H1 (cell line): ENCODE measurements around the gene CARM1. TPM values are rescaled to one million over a fixed set of nuclear protein-coding genes. Genes with fewer than 3 reads are reported as not detected.

ENCODE experiments used
- CHD2 ChIP-seq: IDR thresholded peaks from 2 replicates; pipeline ENCODE4 v1.6.1; 2012; ENCODE audit warnings: low read length, improper control_type of control experiment
- HDAC6 ChIP-seq: IDR thresholded peaks from one replicate; pipeline ENCODE4 v1.7.1; 2012; ENCODE audit warnings: low read depth, mild to moderate bottlenecking, inconsistent platforms, low read length, moderate library complexity
- KDM4A ChIP-seq: IDR thresholded peaks from one replicate; pipeline ENCODE4 v1.7.1; 2012; ENCODE audit warnings: low read depth, mild to moderate bottlenecking, moderate library complexity, low read length, inconsistent platforms; ENCODE audit not compliant: severe bottlenecking
- RXRA ChIP-seq: IDR thresholded peaks from 2 replicates; pipeline ENCODE4 v1.6.1; 2011; ENCODE audit warnings: low read depth, mild to moderate bottlenecking, low read length, moderate library complexity; ENCODE audit not compliant: insufficient read depth
- SIX5 ChIP-seq: IDR thresholded peaks from 2 replicates; pipeline ENCODE4 v1.6.1; 2011; ENCODE audit warnings: mild to moderate bottlenecking, low read depth, low read length
- polyA plus RNA-seq, 7 experiments: library from polyadenylated mRNA; depleted of rRNA in 3 of 7; stranded (reverse) in 5 of 7; unstranded in 2 of 7; fragments of >200 nt in 5 of 7; fragments of 200-250 nt in 2 of 7; gene quantifications; 1 replicate in 5 of 7; 2 replicates in 1 of 7; 4 replicates in 1 of 7; pipeline versions ENCODE4 v1.2.1 to v1.2.3, GENCODE V29; 2011 to 2013; ENCODE audit warnings: missing spikeins in 2 of 7, mixed read lengths in 2 of 7
- total RNA-seq: library from RNA; stranded (reverse); fragmentation: NEBNext Ultra II Directional; extraction: Animal tissue kit (Norgen Biotek cat#: 25700); gene quantifications from 2 replicates; pipeline ENCODE4 v1.2.1, GENCODE V29; 2021
- TF ChIP-seq, protein P1 (sequence below): fragments of 300-600 bp; sonication (generic); IDR thresholded peaks from 2 replicates; pipeline ENCODE4 v1.7.1; 2012; ENCODE audit warnings: low read length, moderate library complexity, mild to moderate bottlenecking, inconsistent platforms; ENCODE audit not compliant: insufficient replicate concordance
- TF ChIP-seq, protein P2 (sequence below), 3 experiments: IDR thresholded peaks; 1 replicate in 2 of 3; 2 replicates in 1 of 3; pipeline versions ENCODE4 v1.5.1 to v1.6.1; 2011; ENCODE audit warnings: low read length in 3 of 3, mild to moderate bottlenecking in 3 of 3, inconsistent platforms in 2 of 3, low read depth in 1 of 3, moderate library complexity in 1 of 3; ENCODE audit not compliant: insufficient read depth in 1 of 3; ENCODE audit errors: control extremely low read depth in 1 of 3

CARM1 gene
- total and polyA plus RNA-seq, 2 of the 8 experiments (the other 6 are each of a cell fraction or from before 2014, with no cell fraction given), result 134 to 164 TPM

DNA sequence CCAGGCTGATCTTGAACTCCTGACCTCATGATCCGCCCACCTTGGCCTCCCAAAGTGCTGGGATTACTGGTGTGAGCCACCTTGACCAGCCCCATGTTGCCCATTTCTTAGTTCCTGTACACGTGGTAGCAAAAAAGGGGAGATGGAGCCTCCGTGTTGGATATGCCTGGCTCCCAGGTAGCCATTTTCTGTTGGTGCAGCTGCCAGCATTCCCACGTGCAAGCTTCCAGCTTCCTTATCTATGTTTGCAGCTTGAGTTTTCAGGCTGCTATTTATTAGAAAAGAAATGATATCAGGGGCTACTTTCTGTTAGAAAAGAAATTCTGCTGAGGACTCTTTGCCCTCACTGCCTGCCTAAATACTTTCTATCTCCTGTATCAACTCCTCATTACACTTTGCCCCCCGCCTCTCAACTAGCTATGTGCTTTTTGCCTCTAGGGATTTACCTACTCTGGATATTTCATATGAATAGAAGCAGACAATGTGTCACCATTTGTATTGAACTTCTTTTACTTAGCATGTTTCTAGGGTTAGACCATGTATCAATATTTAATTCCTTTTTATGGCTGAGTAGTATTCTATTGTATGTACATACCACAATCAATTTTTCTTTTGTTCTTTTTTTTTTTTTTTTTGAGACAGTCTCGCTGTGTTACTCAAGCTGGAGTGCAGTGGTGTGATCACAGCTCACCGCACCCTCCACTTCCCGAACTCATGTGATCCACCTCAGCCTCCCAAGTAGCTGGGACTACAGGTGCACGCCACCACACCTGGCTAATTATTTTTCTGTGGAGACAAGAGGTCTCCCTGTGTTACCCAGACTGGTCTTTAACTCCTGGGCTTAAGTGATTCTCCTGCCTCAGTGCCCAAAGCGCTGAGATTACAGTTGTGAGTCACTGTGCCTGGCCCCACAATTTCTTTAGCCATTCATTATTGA lies 32.0 kb upstream of the CARM1 start (continued):
- TF ChIP-seq, protein P1, sequence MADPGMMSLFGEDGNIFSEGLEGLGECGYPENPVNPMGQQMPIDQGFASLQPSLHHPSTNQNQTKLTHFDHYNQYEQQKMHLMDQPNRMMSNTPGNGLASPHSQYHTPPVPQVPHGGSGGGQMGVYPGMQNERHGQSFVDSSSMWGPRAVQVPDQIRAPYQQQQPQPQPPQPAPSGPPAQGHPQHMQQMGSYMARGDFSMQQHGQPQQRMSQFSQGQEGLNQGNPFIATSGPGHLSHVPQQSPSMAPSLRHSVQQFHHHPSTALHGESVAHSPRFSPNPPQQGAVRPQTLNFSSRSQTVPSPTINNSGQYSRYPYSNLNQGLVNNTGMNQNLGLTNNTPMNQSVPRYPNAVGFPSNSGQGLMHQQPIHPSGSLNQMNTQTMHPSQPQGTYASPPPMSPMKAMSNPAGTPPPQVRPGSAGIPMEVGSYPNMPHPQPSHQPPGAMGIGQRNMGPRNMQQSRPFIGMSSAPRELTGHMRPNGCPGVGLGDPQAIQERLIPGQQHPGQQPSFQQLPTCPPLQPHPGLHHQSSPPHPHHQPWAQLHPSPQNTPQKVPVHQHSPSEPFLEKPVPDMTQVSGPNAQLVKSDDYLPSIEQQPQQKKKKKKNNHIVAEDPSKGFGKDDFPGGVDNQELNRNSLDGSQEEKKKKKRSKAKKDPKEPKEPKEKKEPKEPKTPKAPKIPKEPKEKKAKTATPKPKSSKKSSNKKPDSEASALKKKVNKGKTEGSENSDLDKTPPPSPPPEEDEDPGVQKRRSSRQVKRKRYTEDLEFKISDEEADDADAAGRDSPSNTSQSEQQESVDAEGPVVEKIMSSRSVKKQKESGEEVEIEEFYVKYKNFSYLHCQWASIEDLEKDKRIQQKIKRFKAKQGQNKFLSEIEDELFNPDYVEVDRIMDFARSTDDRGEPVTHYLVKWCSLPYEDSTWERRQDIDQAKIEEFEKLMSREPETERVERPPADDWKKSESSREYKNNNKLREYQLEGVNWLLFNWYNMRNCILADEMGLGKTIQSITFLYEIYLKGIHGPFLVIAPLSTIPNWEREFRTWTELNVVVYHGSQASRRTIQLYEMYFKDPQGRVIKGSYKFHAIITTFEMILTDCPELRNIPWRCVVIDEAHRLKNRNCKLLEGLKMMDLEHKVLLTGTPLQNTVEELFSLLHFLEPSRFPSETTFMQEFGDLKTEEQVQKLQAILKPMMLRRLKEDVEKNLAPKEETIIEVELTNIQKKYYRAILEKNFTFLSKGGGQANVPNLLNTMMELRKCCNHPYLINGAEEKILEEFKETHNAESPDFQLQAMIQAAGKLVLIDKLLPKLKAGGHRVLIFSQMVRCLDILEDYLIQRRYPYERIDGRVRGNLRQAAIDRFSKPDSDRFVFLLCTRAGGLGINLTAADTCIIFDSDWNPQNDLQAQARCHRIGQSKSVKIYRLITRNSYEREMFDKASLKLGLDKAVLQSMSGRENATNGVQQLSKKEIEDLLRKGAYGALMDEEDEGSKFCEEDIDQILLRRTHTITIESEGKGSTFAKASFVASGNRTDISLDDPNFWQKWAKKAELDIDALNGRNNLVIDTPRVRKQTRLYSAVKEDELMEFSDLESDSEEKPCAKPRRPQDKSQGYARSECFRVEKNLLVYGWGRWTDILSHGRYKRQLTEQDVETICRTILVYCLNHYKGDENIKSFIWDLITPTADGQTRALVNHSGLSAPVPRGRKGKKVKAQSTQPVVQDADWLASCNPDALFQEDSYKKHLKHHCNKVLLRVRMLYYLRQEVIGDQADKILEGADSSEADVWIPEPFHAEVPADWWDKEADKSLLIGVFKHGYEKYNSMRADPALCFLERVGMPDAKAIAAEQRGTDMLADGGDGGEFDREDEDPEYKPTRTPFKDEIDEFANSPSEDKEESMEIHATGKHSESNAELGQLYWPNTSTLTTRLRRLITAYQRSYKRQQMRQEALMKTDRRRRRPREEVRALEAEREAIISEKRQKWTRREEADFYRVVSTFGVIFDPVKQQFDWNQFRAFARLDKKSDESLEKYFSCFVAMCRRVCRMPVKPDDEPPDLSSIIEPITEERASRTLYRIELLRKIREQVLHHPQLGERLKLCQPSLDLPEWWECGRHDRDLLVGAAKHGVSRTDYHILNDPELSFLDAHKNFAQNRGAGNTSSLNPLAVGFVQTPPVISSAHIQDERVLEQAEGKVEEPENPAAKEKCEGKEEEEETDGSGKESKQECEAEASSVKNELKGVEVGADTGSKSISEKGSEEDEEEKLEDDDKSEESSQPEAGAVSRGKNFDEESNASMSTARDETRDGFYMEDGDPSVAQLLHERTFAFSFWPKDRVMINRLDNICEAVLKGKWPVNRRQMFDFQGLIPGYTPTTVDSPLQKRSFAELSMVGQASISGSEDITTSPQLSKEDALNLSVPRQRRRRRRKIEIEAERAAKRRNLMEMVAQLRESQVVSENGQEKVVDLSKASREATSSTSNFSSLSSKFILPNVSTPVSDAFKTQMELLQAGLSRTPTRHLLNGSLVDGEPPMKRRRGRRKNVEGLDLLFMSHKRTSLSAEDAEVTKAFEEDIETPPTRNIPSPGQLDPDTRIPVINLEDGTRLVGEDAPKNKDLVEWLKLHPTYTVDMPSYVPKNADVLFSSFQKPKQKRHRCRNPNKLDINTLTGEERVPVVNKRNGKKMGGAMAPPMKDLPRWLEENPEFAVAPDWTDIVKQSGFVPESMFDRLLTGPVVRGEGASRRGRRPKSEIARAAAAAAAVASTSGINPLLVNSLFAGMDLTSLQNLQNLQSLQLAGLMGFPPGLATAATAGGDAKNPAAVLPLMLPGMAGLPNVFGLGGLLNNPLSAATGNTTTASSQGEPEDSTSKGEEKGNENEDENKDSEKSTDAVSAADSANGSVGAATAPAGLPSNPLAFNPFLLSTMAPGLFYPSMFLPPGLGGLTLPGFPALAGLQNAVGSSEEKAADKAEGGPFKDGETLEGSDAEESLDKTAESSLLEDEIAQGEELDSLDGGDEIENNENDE, result no peak
- TF ChIP-seq KDM4A (no peak), HDAC6 (no peak), RXRA (no peak), SIX5 (no peak), CHD2 (no peak)
- TF ChIP-seq, protein P2, sequence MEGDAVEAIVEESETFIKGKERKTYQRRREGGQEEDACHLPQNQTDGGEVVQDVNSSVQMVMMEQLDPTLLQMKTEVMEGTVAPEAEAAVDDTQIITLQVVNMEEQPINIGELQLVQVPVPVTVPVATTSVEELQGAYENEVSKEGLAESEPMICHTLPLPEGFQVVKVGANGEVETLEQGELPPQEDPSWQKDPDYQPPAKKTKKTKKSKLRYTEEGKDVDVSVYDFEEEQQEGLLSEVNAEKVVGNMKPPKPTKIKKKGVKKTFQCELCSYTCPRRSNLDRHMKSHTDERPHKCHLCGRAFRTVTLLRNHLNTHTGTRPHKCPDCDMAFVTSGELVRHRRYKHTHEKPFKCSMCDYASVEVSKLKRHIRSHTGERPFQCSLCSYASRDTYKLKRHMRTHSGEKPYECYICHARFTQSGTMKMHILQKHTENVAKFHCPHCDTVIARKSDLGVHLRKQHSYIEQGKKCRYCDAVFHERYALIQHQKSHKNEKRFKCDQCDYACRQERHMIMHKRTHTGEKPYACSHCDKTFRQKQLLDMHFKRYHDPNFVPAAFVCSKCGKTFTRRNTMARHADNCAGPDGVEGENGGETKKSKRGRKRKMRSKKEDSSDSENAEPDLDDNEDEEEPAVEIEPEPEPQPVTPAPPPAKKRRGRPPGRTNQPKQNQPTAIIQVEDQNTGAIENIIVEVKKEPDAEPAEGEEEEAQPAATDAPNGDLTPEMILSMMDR (IDR thresholded peaks at IDR 0.05; ENCODE audit: control extremely low read depth in 1 of 3, insufficient read depth in 1 of 3, low read depth in 1 of 3, low read length in 3 of 3), result no peak
